Measurements from ENCODE around the gene GTF3C1.

GRCh38 chr16:27582883-27583282 is 33.2 kb upstream of the GTF3C1 start:
- TF ChIP-seq CTCF (IDR thresholded peaks at IDR 0.05) (no peak), POLR2A (IDR thresholded peaks at IDR 0.05) (no peak)

Measured in breast epithelium (tissue), 3 donors.